ENCODE results near the gene SIM2.

SIM2 gene

DNA sequence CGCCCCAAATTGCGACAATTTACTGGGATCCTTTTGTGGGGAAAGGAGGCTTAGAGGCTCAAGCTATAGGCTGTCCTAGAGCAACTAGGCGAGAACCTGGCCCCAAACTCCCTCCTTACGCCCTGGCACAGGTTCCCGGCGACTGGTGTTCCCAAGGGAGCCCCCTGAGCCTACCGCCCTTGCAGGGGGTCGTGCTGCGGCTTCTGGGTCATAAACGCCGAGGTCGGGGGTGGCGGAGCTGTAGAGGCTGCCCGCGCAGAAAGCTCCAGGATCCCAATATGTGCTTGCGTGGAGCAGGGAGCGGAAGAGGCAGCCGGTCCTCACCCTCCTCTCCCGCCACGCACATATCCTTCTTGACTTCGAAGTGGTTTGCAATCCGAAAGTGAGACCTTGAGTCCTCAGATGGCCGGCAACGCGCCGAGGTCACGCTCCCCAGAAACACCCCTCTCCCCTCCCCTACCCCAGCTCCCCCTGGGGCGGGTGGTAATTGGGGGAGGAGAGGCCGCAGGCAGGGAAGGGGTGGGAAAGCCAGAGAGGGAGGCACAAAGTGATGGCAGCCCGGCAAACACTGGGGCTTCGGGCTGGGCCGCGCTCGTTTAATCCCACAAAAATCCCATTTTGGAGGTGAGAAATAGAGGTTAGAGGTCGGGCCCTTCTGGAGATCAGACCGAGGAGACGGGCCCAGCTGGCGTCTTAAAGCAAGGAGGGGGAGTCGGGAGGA is 6.2 kb downstream of the SIM2 start:
- no peak for TF ChIP-seq CTCF (conservative IDR thresholded peaks at IDR 0.05; ENCODE audit: low read depth, low read length)
- H3K4me3 ChIP-seq (ENCODE audit: low read depth, low read length) = no peak overlapping the region
- no peak for DNase-seq (ENCODE audit: low read depth)

DNA sequence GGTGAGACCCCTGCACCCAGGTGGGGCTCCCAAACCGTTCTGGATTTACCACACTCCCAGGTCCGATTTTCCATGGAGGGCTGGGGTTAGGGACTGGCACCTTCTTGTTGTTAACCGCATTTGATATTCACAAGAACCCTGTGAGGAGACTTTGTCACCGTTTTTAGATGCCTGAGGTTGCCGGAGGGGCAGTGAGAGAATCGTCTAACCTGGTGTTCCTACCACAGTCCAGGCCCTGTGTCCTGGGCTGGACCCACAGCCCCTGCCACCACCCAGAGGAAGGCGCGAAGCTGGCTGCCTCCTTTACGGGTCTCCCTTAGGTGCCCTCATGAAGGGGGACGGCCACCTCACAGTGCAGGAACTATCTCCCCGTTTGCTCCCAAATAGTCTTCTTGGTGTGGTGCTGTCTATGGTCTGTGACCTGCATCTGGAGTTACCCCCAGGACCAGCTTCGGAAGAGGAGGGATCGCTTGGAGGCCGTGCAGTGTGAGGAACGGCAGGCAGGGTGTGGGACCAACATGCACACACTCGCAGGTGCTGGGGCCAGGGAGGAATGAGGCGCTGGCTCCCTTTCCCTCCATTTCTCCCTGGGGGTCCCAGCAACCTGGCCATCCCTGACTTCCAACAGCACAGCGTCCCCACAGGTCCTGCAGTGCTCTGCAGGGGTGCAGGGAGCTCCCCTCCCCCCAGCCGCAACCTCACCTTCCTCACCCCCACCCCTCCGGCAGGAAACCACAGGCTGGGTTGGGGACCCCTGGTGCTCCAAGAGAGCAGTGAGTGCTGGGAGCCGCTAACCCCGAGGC is 7.0 kb downstream of the SIM2 start:
- TF ChIP-seq CTCF (conservative IDR thresholded peaks at IDR 0.05; ENCODE audit: low read depth, low read length) = peak; percentile 22
- DNase-seq (ENCODE audit: low read depth) = no peak
- H3K4me3 ChIP-seq (ENCODE audit: low read depth, low read length) = no peak overlapping the region

- H3K4me3 ChIP-seq (ENCODE audit: low read depth, low read length) = no peak overlapping the region
- DNase-seq (ENCODE audit: low read depth) = no peak
- TF ChIP-seq CTCF (conservative IDR thresholded peaks at IDR 0.05; ENCODE audit: low read depth, low read length) = no peak
These were observed 7.6 kb downstream of the SIM2 start for GRCh38 chr21:36706482-36706852.

GRCh38 chr21:36706951-36707762 is 8.2 kb downstream of the SIM2 start:
- DNase-seq (ENCODE audit: low read depth) = peak; percentile 37
- H3K4me3 ChIP-seq (ENCODE audit: low read depth, low read length) = no peak overlapping the region
- peak; percentile 30 for TF ChIP-seq CTCF (conservative IDR thresholded peaks at IDR 0.05; ENCODE audit: low read depth, low read length)

GRCh38 chr21:36707763-36708285 is 8.9 kb downstream of the SIM2 start:
- TF ChIP-seq CTCF (conservative IDR thresholded peaks at IDR 0.05; ENCODE audit: low read depth, low read length) = no peak
- H3K4me3 ChIP-seq (ENCODE audit: low read depth, low read length) = no peak overlapping the region
- no peak for DNase-seq (ENCODE audit: low read depth)

GRCh38 chr21:36708286-36709029 is 9.5 kb downstream of the SIM2 start:
- no peak for TF ChIP-seq CTCF (conservative IDR thresholded peaks at IDR 0.05; ENCODE audit: low read depth, low read length)
- no peak for DNase-seq (ENCODE audit: low read depth)
- H3K4me3 ChIP-seq (ENCODE audit: low read depth, low read length) = no peak overlapping the region
